Testis (tissue), 2 donors: ENCODE measurements around the gene L1CAM.

Experiments
- POLR2A ChIP-seq: fragments of 450-650 bp; IDR thresholded peaks from one replicate; pipeline ENCODE4 v1.6.1; 2017; ENCODE audit warnings: antibody characterized with exemption, mild to moderate bottlenecking, moderate library complexity
- TF ChIP-seq, protein P1 (sequence below), 3 experiments: fragments of 450-650 bp in 2 of 3; fragments of 200-600 bp in 1 of 3; sonication (generic) in 1 of 3; IDR thresholded peaks; one replicate each; pipeline ENCODE4 v1.5.1; 2016 to 2019; ENCODE audit warnings: antibody characterized with exemption in 3 of 3, mild to moderate bottlenecking in 2 of 3, moderate library complexity in 1 of 3

DNA sequence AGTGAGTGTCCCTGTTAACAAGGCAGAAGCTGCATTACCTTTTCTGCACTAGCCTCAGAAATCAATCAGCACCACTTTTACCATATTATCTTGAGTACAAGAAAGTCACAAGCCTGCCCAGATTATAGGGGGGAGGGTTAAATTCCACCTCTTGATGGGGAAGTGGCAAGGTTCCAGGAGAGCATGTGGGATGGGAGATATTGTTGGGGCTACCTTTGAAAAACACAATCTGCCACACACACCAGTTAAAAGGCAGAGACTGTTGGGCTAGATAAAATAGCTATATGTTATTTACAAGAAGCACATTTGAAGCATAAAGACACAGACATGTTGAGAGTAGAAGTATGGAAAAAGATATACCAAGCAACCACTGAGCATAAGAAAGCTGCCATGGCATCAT, 11.9 kb upstream of the L1CAM start:
- TF ChIP-seq, protein P1, sequence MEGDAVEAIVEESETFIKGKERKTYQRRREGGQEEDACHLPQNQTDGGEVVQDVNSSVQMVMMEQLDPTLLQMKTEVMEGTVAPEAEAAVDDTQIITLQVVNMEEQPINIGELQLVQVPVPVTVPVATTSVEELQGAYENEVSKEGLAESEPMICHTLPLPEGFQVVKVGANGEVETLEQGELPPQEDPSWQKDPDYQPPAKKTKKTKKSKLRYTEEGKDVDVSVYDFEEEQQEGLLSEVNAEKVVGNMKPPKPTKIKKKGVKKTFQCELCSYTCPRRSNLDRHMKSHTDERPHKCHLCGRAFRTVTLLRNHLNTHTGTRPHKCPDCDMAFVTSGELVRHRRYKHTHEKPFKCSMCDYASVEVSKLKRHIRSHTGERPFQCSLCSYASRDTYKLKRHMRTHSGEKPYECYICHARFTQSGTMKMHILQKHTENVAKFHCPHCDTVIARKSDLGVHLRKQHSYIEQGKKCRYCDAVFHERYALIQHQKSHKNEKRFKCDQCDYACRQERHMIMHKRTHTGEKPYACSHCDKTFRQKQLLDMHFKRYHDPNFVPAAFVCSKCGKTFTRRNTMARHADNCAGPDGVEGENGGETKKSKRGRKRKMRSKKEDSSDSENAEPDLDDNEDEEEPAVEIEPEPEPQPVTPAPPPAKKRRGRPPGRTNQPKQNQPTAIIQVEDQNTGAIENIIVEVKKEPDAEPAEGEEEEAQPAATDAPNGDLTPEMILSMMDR (IDR thresholded peaks at IDR 0.05) = no peak
- no peak for TF ChIP-seq POLR2A
